GM10266 (cell line): Measurements from ENCODE around the gene NPY.
A peak's percentile ranks its signal among the peaks of the same experiment; 100 is the strongest.

Experiments used
- DNase-seq: peaks from one replicate; pipeline ENCODE4 v3.0.0; 2012; ENCODE audit errors: extremely low spot score
- CTCF ChIP-seq: IDR thresholded peaks from 2 replicates; pipeline ENCODE4 v1.5.1; 2012; ENCODE audit warnings: mild to moderate bottlenecking, low read depth; ENCODE audit not compliant: control insufficient read depth, insufficient read depth; ENCODE audit errors: missing control alignments

Gene NPY

GRCh38 chr7:24312588-24312987 lies 28.6 kb downstream of the NPY start:
- no peak for DNase-seq
- TF ChIP-seq CTCF: no peak

GRCh38 chr7:24313777-24314176 lies 29.8 kb downstream of the NPY start:
- DNase-seq: no peak
- no peak for TF ChIP-seq CTCF

GRCh38 chr7:24316340-24316739 lies 32.4 kb downstream of the NPY start:
- TF ChIP-seq CTCF: no peak

GRCh38 chr7:24318326-24318725 lies 34.3 kb downstream of the NPY start:
- peak; percentile 21 for DNase-seq
- TF ChIP-seq CTCF: peak; percentile 34

More at GRCh38 chr7:24316340-24316739, 32.4 kb downstream of the NPY start:
- DNase-seq: no peak

GRCh38 chr7:24319209-24319608 lies 35.2 kb downstream of the NPY start:
- no peak for TF ChIP-seq CTCF
- no peak for DNase-seq

GRCh38 chr7:24323961-24324480 lies 40.0 kb downstream of the NPY start:
- DNase-seq: no peak
- TF ChIP-seq CTCF: no peak

- TF ChIP-seq CTCF: no peak
- DNase-seq: peak; percentile 12
These were observed 41.7 kb downstream of the NPY start for GRCh38 chr7:24325708-24326107.
